Pulmonary artery endothelial cell (primary cell): ENCODE data around the gene RNF39. TPM values are rescaled to one million over a fixed set of nuclear protein-coding genes. Genes with fewer than 3 reads are reported as not detected.
"Not testable (repeated sequence)": the region's sequence is repeated elsewhere in the genome, so short reads cannot be mapped to it uniquely, and the experiment has no call there.

ENCODE experiments used
- DNase-seq: peaks from one replicate; pipeline ENCODE4 v3.0.0-alpha.2; 2011; ENCODE audit warnings: low read depth, low spot score
- total RNA-seq: library from RNA; depleted of rRNA; stranded (reverse); fragments of >200 nt; gene quantifications from 2 replicates; pipeline ENCODE4 v1.2.3, GENCODE V29; 2014

RNF39 gene
- total RNA-seq, 1 donor from 2014 or later, result not detected

DNA sequence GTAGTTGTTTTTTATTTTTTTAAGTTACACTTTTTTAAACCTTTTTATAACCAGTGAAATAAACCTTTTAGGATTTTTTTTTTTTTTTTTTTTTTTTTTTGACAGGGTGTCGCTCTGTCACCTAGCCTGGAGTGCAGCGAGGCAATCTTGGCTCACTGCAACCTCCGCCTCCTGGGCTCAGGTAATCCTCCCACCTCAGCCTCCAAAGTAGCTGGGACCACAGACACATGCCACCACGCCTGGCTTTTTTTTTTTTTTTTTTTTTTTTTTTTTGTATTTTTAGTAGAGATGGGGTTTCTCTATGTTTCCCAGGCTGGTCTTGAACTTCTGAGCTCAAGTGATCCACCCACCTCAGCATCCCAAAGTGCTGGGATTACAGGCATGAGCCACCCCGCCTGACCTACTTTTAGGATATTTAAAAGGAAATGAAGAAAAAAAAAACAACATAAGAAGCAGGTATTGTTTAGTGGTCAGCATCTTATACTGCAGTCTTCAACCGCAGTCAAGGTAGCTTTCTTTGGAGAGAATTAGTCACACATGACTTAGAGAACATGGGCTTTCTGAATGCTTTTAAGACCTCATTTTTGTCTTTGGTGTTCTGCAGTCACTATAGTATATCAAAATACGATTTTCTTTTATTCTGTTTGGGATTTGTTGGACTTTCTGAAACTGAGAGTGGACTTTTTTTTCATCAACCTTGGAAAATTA lies 12.9 kb downstream of the RNF39 start:
- DNase-seq, result no peak

DNA sequence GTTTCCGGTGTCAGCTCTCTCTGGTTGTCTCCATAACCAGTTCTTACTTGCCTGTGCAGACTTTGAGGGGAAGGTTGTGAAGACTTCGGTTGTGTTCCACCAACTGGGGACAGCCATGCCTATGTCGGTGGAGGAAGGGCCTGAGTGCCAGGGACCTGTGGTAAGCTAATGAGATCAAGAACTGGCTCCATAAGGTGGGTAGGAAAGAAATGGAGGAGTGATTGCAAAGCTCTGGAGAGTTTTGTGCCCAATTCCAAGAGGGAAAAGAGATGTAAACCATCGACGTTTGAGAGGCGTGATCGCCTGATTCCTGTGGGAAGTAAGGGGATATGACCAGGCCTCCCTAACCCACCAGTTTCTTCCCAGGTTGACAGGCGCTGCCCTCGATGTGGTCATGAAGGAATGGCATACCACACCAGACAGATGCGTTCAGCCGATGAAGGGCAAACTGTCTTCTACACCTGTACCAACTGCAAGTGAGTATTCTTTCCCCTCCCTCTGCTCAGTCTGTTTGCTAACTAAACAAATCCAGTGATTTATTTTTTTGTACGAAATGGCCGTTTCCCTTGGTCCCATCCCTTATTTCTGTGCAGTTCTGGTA lies 13.6 kb downstream of the RNF39 start:
- DNase-seq, result no peak

DNA sequence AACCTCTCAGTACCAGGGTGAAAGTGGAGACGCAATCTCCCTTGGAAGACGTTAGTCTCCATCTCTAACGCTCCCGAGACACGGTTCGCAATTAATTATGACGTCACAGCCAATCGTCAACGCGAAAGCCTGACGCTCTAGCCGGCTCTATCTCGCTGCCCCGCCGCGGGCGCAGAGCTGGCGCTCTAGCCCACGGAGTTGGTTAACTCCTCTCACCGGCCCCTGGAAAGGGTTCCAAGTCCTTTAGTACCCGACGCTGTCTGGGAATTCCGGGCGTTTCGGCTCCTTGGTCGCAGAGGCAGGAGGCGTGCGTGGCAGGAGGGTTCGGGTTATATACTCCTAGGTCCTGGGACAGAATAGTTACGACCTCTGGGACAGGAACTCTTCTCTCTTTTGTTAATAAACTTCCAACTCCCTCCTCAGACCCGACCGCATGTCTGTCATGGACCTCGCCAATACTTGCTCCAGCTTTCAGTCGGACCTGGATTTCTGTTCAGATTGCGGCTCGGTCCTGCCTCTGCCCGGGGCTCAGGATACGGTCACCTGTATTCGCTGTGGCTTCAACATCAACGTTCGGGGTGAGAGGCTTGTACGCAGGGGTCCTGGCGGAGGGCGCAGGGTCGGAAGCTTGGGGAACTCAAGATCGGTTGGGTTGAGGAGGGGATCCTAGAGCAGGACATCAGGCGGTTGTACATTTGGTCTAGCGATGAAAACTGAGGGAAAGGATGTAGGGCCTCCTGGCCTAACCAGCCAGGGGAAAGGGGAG lies 14.3 kb downstream of the RNF39 start, which contains the start of gene POLR1H:
Gene POLR1H (plus strand): TSS at position 174 of the 766 bp plus-strand sequence. CDS start 260 bp downstream, at position 434.
- peak; percentile 88 for DNase-seq

DNA sequence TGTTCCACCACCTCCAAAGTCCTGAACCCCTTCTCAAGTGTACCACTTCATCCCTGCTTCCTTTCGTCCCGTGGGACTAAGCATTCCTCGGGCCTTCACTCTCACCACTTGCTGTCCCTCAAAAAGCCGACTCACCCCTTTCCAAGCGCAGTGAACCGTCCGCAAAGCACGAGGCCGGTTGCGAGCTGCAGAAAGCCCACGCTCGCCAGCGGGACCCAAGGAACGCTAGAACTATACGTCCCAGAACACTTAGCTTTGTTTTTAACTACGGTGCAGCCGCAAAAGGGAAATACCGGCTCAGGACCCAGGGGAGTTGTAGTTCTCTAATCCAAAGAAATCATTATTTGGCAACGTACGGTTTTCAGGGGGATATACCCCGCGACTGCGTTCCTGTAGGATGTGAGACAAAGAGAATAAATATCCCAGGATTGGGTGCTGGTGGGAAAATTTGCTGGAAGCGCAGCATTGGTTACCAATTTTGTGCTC lies 14.9 kb downstream of the RNF39 start:
- DNase-seq, result no peak

DNA sequence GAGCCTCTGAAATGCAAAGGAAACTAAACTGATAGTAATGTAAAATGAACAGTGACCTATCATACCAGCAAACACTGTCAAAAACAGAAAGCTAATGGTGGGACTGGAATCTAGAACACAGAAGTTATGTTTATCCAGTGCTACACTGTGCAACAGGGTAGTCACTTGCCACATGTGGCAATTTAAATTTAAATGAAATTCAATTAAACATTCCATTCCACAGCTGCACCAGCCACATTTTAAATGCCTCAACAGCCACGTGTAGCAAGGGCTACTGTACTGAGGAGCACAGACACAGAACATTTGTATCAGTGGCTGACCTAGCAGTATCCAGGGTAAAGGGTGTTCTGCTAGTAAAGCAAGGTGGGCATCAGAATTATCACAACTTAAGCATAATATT lies 20.1 kb downstream of the RNF39 start:
- no peak for DNase-seq

DNA sequence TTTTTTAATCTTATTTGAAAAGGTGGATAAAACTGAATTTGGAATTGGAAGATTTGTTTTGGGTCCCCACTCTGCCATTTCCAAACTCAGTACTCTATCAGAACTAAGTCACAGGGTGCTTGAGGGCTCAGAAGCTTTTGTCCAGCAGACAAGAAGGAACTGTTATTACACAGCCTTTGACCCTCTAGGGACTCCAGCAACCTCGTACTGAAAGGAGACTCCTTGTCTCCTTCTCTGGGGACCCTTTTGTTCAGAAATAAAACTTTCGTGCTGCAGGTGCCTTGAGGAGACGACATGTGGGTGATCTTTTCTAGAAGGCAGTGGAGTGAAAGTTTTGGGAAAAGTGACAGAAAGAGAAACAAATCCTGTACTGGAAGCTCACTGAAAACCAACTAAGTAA lies 21.9 kb downstream of the RNF39 start:
- no peak for DNase-seq

DNA sequence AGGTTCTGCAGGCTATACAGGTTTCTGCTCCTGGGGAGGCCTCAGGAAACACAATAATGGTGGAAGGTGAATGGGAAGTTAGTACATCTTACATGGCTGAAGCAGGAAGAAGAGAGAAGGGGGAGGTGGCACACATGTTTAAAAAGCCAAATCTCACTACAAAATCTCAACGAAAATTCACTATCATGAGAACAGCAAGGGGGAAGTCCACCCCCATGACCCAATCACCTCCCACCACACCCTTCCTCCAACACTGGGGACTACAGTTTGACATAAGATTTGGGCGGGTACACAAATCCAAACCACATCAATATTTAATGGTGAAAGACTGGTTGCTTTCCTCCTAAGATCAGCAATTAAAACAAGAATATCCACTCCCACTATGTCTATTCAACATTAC lies 28.3 kb downstream of the RNF39 start:
- DNase-seq, result no peak

DNA sequence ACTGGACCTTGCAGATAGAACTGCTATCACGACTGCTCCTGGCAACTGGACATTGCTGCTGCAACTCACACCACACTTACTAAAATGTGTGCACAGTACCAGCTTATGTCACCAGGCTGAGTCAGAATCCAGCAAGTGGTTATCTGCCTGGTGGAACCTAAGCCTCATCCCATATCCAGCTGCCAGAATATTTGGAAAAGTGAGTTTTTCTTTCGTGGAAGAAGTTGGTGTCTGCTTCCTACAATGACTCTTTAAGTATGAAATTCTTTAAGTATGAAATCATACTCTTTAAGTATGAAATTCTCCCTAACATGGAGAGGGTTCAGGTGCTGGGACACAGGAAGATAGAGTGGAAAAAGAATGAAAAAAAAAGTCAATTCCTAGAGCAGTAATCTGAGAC lies 30.9 kb downstream of the RNF39 start:
- no peak for DNase-seq

DNA sequence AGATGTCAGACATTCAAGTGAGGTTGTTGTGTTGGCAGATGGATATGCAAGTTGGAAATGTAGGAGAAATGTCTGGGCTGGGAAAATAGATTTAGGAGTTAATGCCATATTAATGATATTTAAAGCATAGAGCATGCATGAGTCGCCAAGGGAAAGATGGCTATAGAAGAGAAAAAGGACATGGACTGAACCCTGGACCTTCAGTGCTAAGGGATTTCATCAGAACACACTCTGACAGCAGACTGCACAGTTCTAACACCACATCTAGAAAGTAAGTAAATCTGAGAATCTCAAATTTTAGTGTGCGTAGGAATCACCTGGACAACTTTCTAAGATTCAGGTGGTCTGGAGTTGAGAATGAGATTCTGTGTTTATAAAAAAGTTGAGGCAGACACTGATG lies 31.8 kb downstream of the RNF39 start:
- no peak for DNase-seq

DNA sequence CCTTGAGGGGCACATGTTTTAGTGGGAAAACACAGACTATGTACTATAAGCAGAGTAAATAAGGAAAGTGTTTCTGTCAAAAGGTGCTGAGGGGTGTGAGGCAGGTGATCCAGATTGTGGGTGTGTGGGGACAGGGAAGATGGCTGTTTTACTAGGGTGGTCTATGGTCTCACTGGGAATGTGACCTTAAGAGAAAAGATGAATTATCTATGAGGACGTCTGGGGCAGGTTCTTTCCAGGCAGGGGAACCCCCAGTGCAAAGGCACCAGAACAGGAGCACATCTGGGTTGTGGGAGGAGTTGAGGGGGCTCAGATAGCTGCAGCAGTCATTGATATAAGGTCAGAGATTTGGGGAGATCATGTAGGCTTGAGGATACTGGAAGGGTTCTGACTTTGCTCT lies 32.7 kb downstream of the RNF39 start:
- no peak for DNase-seq

DNA sequence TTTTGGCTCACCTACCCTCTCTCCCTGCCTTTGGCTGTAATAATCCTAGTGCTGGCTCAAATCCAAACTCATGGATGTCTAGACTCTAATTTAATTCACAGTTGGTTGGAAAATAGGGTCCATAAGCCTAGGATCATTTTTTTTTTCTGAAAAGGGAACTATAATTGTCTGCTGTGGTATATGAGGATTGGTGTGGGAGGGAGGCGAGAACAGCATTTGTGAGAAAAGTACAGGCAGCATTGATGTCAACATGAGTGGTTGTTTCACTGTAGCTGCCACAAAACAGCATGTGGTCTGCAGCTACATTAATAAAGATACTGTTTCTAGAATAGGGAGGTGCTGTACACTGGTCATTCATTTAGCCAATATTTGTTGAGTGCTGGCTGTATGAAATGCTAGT lies 33.1 kb downstream of the RNF39 start:
- DNase-seq, result no peak

DNA sequence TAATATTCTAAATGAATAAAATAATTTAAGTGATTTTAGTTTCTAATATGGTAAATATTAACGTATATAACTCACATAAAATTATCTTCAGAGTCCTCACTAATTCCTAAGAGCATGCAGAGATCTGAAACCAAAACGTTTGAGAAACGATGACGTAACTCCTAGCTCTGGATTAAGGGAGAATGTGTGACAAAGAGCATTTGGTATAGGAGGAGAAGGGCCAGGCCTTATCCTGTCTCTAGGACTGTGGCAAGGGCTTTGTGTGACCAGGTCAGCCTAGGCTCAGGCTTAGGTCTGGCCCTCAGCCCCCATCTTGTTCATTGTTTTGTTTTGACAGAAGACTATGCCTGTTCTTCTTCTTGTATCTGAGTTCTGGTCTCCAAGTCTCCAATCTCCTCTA lies 33.7 kb downstream of the RNF39 start:
- DNase-seq, result no peak

DNA sequence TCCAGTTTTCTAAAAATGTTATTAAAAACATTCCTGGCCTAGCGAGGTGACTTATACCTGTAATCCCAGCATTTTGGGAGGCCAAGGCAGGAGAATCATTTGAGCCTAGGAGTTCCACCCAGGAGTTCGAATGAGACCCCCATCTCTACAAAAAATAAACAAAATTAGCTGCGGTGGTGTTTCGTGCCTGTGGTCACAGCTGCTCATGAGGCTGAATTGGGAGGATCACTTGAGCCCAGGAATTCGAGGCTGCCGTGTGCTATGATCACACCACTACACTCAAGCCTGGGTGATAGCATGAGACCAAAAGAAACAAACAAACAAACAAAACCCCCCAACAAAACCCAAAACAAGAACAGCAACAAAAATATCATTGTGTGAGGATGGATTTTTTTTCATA lies 34.3 kb downstream of the RNF39 start:
- no peak for DNase-seq

DNA sequence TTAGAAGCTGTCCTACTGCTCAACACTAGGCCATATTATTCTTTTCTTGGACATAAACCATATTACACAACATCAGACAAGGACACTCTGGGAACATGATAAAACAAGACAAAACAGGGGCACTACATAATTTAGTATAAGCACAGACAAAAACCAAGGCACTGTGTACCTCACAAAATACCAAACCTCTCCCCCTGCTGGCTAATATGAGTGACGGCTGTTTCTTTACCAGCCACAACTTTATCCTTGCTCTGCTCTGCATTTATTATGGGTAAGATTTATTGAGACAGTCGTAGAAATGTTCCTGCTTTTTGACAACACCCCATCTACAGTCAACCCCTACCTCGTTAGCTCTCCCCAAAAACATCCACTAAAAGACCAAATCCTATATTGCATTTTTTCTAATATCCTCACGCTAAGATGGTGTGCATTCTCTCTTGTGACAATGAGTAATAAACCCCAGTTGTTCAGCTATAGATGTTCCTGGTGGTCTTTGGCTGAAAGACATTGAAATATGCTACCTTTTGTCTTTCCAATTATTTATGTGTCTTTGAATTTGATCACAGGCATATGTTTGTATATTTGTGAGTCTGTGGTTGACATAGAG lies 38.3 kb downstream of the RNF39 start:
- DNase-seq, result no peak

DNA sequence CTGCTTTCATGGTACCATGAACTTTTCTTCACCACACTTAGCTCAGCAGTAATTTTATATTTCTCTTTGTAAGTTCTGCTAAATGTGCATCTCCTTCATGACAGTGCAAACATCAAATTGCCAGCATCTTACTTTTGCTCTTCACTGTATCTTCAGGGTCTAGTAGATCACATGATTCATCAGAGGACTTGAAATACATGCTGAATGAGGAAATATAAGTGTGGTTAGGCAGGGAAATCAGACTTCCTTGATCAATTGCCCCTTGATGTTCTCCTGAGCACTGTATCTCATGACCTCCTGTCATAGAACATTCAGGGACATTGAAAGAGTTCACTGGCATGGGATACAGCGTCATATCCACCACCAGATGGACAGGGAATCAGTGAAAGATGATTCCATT lies 39.8 kb downstream of the RNF39 start:
- DNase-seq, result no peak

DNA sequence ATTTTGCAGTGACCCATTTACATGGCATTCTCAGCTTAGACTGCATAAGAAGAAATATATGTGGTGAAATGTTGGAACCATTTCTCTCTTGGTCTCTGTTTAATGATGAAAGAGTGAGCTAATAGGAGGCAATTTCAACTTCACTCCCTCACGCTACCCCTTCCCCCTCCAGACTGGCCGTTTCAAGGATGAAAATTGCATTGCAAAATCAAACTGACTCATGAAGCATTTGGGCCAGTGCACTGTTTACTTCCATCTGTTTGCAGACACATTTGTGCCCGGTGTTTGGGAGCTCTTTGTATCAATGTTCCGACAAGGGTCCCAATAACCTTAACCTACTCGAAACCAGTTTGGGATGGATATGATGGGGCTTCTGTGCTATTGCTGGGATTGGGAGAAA lies 42.1 kb downstream of the RNF39 start:
- DNase-seq, result not testable (repeated sequence)

DNA sequence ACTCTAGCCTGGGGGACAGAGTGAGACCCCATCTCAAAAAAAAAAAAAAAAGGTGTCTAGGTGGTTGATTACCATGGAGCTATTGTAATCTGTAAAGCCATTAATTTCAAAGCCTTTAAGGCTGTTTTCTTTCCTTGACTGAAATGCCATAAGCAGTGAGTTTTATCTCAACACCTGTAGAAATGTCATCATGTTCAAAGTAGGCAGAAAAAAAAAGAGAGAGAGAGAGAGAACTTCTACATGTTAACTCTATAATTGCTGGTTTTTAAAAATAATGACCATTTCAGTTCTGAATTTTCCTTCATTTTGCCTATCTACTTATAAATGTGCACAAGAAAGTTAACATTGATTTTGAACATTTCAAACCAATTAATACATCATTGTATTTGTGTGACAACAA lies 44.2 kb downstream of the RNF39 start:
- DNase-seq, result no peak

DNA sequence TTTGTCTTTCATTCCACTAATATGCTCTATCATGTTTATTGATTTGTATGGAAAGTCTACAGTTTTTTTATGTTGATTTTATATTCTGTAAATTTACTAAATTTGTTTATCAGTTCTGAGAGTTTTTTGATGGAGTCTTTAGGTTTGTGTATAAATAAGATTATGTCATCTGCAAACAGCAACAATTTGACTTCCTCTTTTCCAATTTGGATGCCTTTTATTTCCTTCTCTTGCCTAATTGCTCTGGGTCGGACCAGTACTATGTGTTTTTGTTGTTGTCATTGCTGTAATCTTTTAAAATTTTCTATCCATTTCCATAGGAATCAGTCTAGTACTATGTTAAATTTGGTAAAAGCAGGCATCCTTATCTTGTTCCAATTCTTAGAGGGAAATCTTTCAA lies 46.0 kb downstream of the RNF39 start:
- no peak for DNase-seq

DNA sequence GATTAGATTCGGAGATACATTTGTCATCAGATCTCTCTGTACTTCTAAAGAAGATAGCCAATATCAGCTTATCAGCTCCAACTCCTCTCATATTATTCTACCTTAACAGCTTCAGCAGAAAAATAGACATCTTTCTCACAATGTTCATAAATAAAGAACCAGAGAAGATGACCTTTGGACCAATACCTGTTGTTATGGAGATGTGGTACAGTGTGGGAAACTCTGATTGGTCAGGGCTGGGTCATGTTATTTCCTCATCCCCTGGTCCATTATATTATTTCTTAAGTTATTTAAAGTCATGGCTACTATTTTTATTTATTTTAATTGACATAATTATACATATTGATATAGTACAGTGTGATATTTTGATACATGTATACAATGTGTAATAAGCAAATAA lies 50.4 kb downstream of the RNF39 start:
- no peak for DNase-seq

DNA sequence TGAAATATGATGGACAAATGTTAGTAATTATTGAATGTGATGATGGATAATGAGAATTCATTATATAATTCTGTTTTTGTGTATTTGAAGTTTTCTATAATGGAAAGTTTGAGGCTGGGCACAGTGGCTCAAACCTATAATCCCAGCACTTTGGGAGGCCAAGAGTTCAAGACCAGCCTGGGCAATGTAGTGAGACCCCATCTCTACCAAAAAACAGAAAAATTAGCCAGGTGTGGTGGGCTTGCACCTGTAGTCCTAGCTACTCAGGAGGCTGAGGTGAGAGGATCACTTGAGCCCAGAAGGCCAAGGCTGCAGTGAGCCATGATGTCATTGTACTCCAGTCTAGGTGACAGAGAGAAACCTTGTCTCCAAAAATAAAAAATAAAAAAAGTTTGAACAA lies 52.9 kb downstream of the RNF39 start:
- not testable (repeated sequence) for DNase-seq

DNA sequence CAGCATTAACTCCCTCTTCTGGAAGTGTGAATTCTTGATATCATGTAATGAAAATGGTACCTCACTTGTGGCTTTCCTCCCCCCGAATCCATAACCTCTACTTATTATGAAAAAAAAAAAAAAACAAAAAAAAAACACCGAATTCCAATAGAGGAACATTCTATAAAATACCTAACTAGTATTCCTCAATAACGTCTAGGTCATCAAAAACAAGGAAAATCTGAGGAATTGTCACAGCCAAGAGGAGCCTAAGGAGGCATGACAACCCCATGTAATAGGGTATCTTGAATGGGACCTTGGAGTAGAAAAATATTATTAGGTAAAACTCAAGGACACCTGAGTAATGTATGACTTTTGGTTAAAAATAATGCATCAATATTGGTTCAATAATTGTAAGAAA lies 53.4 kb downstream of the RNF39 start:
- no peak for DNase-seq

DNA sequence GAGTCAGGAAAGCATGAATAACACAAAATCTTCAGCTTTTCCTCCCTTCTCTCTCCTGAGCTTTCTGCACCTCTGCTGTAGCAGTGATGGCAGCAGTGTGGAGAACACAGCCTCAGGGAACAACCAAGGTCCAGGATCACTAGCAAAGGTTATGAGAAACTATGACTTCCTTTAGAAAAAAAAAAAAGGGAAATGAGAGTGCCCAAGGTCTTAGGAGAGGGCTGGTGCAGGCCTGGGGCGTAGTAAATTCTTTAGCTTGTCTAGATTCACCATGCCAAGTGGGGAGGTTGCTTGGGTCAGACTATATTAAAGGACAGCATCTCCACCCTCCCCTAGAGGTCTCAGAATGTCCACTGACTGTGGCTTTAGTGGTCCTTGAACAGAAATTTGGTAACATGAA lies 54.9 kb downstream of the RNF39 start:
- DNase-seq, result no peak
